DND-41 (cell line): ENCODE data around the gene FNDC3B.

Experiments
- EZH2 ChIP-seq: IDR thresholded peaks from 3 replicates; pipeline ENCODE4 v1.6.1; 2012; ENCODE audit warnings: borderline replicate concordance, low read depth, mild to moderate bottlenecking, moderate library complexity, low read length, inconsistent platforms; ENCODE audit not compliant: severe bottlenecking
- TF ChIP-seq, protein P1 (sequence below): IDR thresholded peaks from 2 replicates; pipeline ENCODE4 v1.5.1; 2012; ENCODE audit warnings: borderline replicate concordance, low read length, moderate library complexity, mild to moderate bottlenecking; ENCODE audit not compliant: poor library complexity, severe bottlenecking; ENCODE audit errors: extremely low read depth

DNA sequence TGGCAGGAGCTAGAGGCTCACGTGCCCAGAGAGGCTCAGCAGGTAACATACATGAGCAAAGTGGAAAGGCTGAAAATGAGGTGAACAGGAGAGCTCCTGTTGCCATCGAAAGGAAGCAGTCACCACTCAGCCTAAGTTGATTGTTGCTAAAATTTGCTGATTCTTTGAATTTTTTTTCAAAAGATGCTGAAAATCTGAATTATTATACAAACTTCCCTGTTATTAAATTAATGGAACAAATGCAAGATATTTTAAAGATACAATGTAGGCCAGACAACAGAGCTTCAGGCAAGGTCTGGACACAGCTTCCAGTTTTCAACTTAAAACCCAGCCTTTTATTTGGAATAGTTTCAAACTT is 257.6 kb downstream of the FNDC3B start:
- TF ChIP-seq, protein P1, sequence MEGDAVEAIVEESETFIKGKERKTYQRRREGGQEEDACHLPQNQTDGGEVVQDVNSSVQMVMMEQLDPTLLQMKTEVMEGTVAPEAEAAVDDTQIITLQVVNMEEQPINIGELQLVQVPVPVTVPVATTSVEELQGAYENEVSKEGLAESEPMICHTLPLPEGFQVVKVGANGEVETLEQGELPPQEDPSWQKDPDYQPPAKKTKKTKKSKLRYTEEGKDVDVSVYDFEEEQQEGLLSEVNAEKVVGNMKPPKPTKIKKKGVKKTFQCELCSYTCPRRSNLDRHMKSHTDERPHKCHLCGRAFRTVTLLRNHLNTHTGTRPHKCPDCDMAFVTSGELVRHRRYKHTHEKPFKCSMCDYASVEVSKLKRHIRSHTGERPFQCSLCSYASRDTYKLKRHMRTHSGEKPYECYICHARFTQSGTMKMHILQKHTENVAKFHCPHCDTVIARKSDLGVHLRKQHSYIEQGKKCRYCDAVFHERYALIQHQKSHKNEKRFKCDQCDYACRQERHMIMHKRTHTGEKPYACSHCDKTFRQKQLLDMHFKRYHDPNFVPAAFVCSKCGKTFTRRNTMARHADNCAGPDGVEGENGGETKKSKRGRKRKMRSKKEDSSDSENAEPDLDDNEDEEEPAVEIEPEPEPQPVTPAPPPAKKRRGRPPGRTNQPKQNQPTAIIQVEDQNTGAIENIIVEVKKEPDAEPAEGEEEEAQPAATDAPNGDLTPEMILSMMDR: no peak
- no peak for TF ChIP-seq EZH2
